H9 (cell line): ENCODE data around the gene C1QB. TPM values are rescaled to one million over a fixed set of nuclear protein-coding genes. Genes with fewer than 3 reads are reported as not detected.

Experiments used
- DNase-seq: peaks from one replicate; pipeline ENCODE4 v3.0.0-alpha.2; 2017
- H2AFZ ChIP-seq: one replicate; pipeline ENCODE4 v1.6.1; 2013; ENCODE audit warnings: mild to moderate bottlenecking, low read length, control low read depth, moderate library complexity
- H2AK5ac ChIP-seq: 2 replicates; pipeline ENCODE4 v1.6.1; 2013; ENCODE audit warnings: low read length, control low read depth, mixed read lengths; ENCODE audit not compliant: insufficient read length
- H2BK120ac ChIP-seq: one replicate; pipeline ENCODE4 v1.6.1; 2013; ENCODE audit warnings: low read depth, mild to moderate bottlenecking, low read length, control low read depth, inconsistent platforms; ENCODE audit not compliant: poor library complexity, severe bottlenecking
- H2BK12ac ChIP-seq: 2 replicates; pipeline ENCODE4 v1.6.1; 2013; ENCODE audit warnings: low read length, control low read depth, mixed read lengths, low read depth; ENCODE audit not compliant: insufficient read length
- H2BK15ac ChIP-seq: 2 replicates; pipeline ENCODE4 v1.6.1; 2013; ENCODE audit warnings: low read depth, low read length, control low read depth
- H2BK20ac ChIP-seq: one replicate; pipeline ENCODE4 v1.6.1; 2013; ENCODE audit warnings: low read depth, mild to moderate bottlenecking, low read length, control low read depth, inconsistent platforms; ENCODE audit not compliant: poor library complexity, severe bottlenecking
- H2BK5ac ChIP-seq: 2 replicates; pipeline ENCODE4 v1.6.1; 2013; ENCODE audit warnings: low read length, control low read depth, mixed read lengths; ENCODE audit not compliant: insufficient read length
- H3K14ac ChIP-seq: 2 replicates; pipeline ENCODE4 v1.6.1; 2013; ENCODE audit warnings: low read length, control low read depth; ENCODE audit not compliant: insufficient read depth
- H3K18ac ChIP-seq: 2 replicates; pipeline ENCODE4 v1.6.1; 2013; ENCODE audit warnings: low read depth, mild to moderate bottlenecking, mixed read lengths, low read length, control low read depth; ENCODE audit not compliant: insufficient read length
- H3K23ac ChIP-seq: 2 replicates; pipeline ENCODE4 v1.6.1; 2013; ENCODE audit warnings: low read length, control low read depth, mixed read lengths, low read depth; ENCODE audit not compliant: insufficient read length
- H3K23me2 ChIP-seq: 2 replicates; pipeline ENCODE4 v1.6.1; 2013; ENCODE audit warnings: low read depth, mild to moderate bottlenecking, mixed read lengths, low read length, control low read depth; ENCODE audit not compliant: insufficient read length, poor library complexity, severe bottlenecking
- H3K27ac ChIP-seq: 2 replicates; pipeline ENCODE4 v1.5.1; 2013; ENCODE audit warnings: low read length, control low read depth, mixed read lengths, low read depth; ENCODE audit not compliant: insufficient read length
- H3K27me3 ChIP-seq: 2 replicates; pipeline ENCODE4 v1.6.1; 2013; ENCODE audit warnings: low read length, control low read depth, inconsistent platforms; ENCODE audit not compliant: insufficient read depth
- H3K4ac ChIP-seq: 2 replicates; pipeline ENCODE4 v1.6.1; 2013; ENCODE audit warnings: low read depth, mild to moderate bottlenecking, control low read depth, inconsistent platforms, low read length, moderate library complexity
- H3K4me1 ChIP-seq: 2 replicates; pipeline ENCODE4 v1.6.1; 2013; ENCODE audit warnings: low read length, control low read depth, inconsistent platforms; ENCODE audit not compliant: insufficient read depth
- H3K4me2 ChIP-seq: 2 replicates; pipeline ENCODE4 v1.6.1; 2013; ENCODE audit warnings: low read length, control low read depth, mixed read lengths; ENCODE audit not compliant: insufficient read length, insufficient read depth
- H3K56ac ChIP-seq: 2 replicates; pipeline ENCODE4 v1.6.1; 2013; ENCODE audit warnings: low read depth, mild to moderate bottlenecking, mixed read lengths, low read length, control low read depth; ENCODE audit not compliant: insufficient read length
- H3K79me1 ChIP-seq: 2 replicates; pipeline ENCODE4 v1.6.1; 2013; ENCODE audit warnings: low read depth, mild to moderate bottlenecking, moderate library complexity, low read length, control low read depth, inconsistent platforms; ENCODE audit not compliant: insufficient read depth, poor library complexity, severe bottlenecking
- H3K79me2 ChIP-seq: 2 replicates; pipeline ENCODE4 v1.6.1; 2013; ENCODE audit warnings: low read length, control low read depth, inconsistent platforms; ENCODE audit not compliant: insufficient read depth
- H3K9ac ChIP-seq: 2 replicates; pipeline ENCODE4 v1.6.1; 2013; ENCODE audit warnings: low read length, control low read depth, mixed read lengths; ENCODE audit not compliant: insufficient read length; ENCODE audit errors: extremely low read depth
- H3K9me3 ChIP-seq: one replicate; pipeline ENCODE4 v1.6.1; 2013; ENCODE audit warnings: low read depth, low read length, inconsistent platforms; ENCODE audit not compliant: control insufficient read depth
- H3T11ph ChIP-seq: one replicate; pipeline ENCODE4 v1.6.1; 2013; ENCODE audit warnings: mild to moderate bottlenecking, low read length, control low read depth, inconsistent platforms
- H4K20me1 ChIP-seq: one replicate; pipeline ENCODE4 v1.6.1; 2013; ENCODE audit not compliant: control insufficient read depth, insufficient read length, insufficient read depth
- H4K5ac ChIP-seq: 2 replicates; pipeline ENCODE4 v1.6.1; 2013; ENCODE audit warnings: low read depth, mild to moderate bottlenecking, mixed read lengths, low read length, control low read depth; ENCODE audit not compliant: insufficient read length
- H4K8ac ChIP-seq: replicated peaks from 2 replicates; pipeline ENCODE4 v1.6.1; 2013; ENCODE audit warnings: low read length, control low read depth, mixed read lengths, low read depth; ENCODE audit not compliant: insufficient read length
- H4K91ac ChIP-seq: 2 replicates; pipeline ENCODE4 v1.6.1; 2013; ENCODE audit warnings: low read depth, mild to moderate bottlenecking, moderate library complexity, mixed read lengths, low read length, control low read depth; ENCODE audit not compliant: insufficient read length
- H3K27ac Mint-ChIP-seq, 3 experiments: 2 replicates in 2 of 3; 3 replicates in 1 of 3; pipeline ENCODE4 v1.8.0; 2020 to 2021; ENCODE audit warnings: mixed read lengths in 3 of 3, mild to moderate bottlenecking in 1 of 3, moderate library complexity in 1 of 3
- H3K27me3 Mint-ChIP-seq: 2 replicates; pipeline ENCODE4 v1.8.0; 2021; ENCODE audit warnings: low read depth, mild to moderate bottlenecking, moderate library complexity, mixed read lengths
- H3K36me3 Mint-ChIP-seq, 3 experiments: 2 replicates in 2 of 3; 3 replicates in 1 of 3; pipeline ENCODE4 v1.8.0; 2020 to 2021; ENCODE audit warnings: low read depth in 3 of 3, mixed read lengths in 3 of 3; ENCODE audit not compliant: insufficient read depth in 1 of 3
- H3K4me1 Mint-ChIP-seq, 2 experiments: 2 replicates each; pipeline ENCODE4 v1.8.0; 2020; ENCODE audit warnings: mixed read lengths in 2 of 2
- H3K4me3 Mint-ChIP-seq, 2 experiments: 2 replicates in 1 of 2; 3 replicates in 1 of 2; pipeline ENCODE4 v1.8.0; 2020 to 2021; ENCODE audit warnings: mild to moderate bottlenecking in 2 of 2, mixed read lengths in 2 of 2, moderate library complexity in 1 of 2
- H3K9me3 Mint-ChIP-seq, 2 experiments: 2 replicates in 1 of 2; 3 replicates in 1 of 2; pipeline ENCODE4 v1.8.0; 2020; ENCODE audit warnings: mild to moderate bottlenecking in 2 of 2, mixed read lengths in 2 of 2, moderate library complexity in 1 of 2
- CTCF ChIP-seq: fragments of 200-600 bp; sonication (generic); conservative IDR thresholded peaks from 3 replicates; pipeline ENCODE4 v1.8.0; 2021; ENCODE audit warnings: antibody characterized with exemption, mild to moderate bottlenecking
- WGBS: extraction: QIAGEN DNeasy Blood & Tissue Kit; methylation state at CpG from one replicate; pipeline ENCODE4 v1.1.7; 2013; ENCODE audit warnings: missing lambda C conversion rate, low lambda C conversion rate, mixed read lengths; ENCODE audit not compliant: insufficient read length; ENCODE audit errors: extremely low coverage; 5-methylcytosine and 5-hydroxymethylcytosine counted together
- total RNA-seq: library from RNA; stranded (reverse); gene quantifications from 2 replicates; pipeline ENCODE4 v1.2.1, GENCODE V29; 2021

Gene C1QB
- total RNA-seq, 1 experiment from 2014 or later: not detected

GRCh38 chr1:22627331-22627730 is 25.7 kb upstream of the C1QB start:
- Histone ChIP-seq H3K27ac (no peak overlapping the region), H2BK20ac (no peak overlapping the region), H4K5ac (no peak overlapping the region), H3K79me1 (no peaks in the 10 kb centered on the region), H2AFZ (no peak overlapping the region), H4K91ac (no peak overlapping the region), H3K79me2 (no peaks in the 10 kb centered on the region), H3K4ac (no peak overlapping the region), H3K23ac (no peak overlapping the region), H3K14ac (no peak overlapping the region), H3K4me2 (no peak overlapping the region), H2BK15ac (no peak overlapping the region), H3K27me3 (no peaks in the 10 kb centered on the region), H2AK5ac (no peak overlapping the region), H4K20me1 (no peaks in the 10 kb centered on the region), H3K9me3 (no peaks in the 10 kb centered on the region), H3T11ph (no peak overlapping the region), H3K56ac (no peak overlapping the region), H2BK12ac (no peak overlapping the region), H2BK5ac (no peak overlapping the region), H3K18ac (no peak overlapping the region), H3K23me2 (no peaks in the 10 kb centered on the region), H4K8ac (no peak overlapping the region), H3K4me1 (peaks cover 5% of the 10 kb centered on the region), H2BK120ac (no peak overlapping the region), H3K9ac (no peak overlapping the region)
- peak overlapping the region in 1 of 2 experiments; percentile 64; a peak in 2 of 5 replicates for H3K4me3 Mint-ChIP-seq
- TF ChIP-seq CTCF: no peak
- H3K4me1 Mint-ChIP-seq: peaks cover 58 to 70% of the 10 kb centered on the region in 2 experiments
- no peak for DNase-seq
- H3K27me3 Mint-ChIP-seq: peaks cover 10% of the 10 kb centered on the region
- WGBS: no CpG with 5 or more reads among the region's 5 CpGs
- peaks cover 0 to 6% of the 10 kb centered on the region in 2 experiments; a peak in 1 of 5 replicates for H3K9me3 Mint-ChIP-seq
- no peaks in the 10 kb centered on the region for H3K36me3 Mint-ChIP-seq
- no peak overlapping the region for H3K27ac Mint-ChIP-seq
